BE2C (cell line): Measurements from ENCODE around the gene ICE2.

Experiments
- DNase-seq: peaks from one replicate; pipeline ENCODE4 v3.0.0-alpha.2; 2020
- H3K27me3 ChIP-seq: fragments of 250-450 bp; sonication (Bioruptor Pico); 2 replicates; pipeline ENCODE4 v1.5.1; 2020; ENCODE audit warnings: mild to moderate bottlenecking
- H3K36me3 ChIP-seq: fragments of 250-450 bp; sonication (Bioruptor Pico); 2 replicates; pipeline ENCODE4 v1.5.1; 2020; ENCODE audit warnings: mild to moderate bottlenecking
- H3K4me1 ChIP-seq: fragments of 250-450 bp; sonication (Bioruptor Pico); 2 replicates; pipeline ENCODE4 v1.5.1; 2020
- H3K4me3 ChIP-seq: 2 replicates; pipeline ENCODE4 v1.5.1; 2011; ENCODE audit warnings: low read depth, low read length
- H3K9me3 ChIP-seq: fragments of 250-450 bp; sonication (Bioruptor Pico); 2 replicates; pipeline ENCODE4 v1.5.1; 2020
- TF ChIP-seq, protein P1 (sequence below): IDR thresholded peaks from 2 replicates; pipeline ENCODE4 v1.5.1; 2012; ENCODE audit warnings: mild to moderate bottlenecking, low read depth, low read length

The ICE2 gene

DNA sequence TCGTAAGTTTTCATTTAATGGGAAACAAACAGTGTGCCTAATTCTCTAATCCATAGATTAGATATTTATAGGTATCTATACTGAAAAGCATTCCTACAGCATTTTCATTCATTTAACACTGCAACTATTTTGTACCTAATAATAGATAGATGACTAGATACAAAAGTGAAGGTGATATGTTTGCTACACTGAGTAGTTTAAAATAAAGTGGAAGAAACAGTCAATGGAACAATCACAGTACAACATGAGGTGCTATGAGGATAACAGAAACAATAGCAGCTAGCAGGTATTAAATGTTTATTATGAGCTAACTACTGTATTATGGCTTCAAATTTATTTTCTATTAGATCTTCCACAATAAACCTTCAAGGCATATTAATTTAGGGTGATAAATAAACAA, 50.0 kb downstream of the ICE2 start:
- peaks cover 9% of the 10 kb centered on the region for H3K36me3 ChIP-seq

DNA sequence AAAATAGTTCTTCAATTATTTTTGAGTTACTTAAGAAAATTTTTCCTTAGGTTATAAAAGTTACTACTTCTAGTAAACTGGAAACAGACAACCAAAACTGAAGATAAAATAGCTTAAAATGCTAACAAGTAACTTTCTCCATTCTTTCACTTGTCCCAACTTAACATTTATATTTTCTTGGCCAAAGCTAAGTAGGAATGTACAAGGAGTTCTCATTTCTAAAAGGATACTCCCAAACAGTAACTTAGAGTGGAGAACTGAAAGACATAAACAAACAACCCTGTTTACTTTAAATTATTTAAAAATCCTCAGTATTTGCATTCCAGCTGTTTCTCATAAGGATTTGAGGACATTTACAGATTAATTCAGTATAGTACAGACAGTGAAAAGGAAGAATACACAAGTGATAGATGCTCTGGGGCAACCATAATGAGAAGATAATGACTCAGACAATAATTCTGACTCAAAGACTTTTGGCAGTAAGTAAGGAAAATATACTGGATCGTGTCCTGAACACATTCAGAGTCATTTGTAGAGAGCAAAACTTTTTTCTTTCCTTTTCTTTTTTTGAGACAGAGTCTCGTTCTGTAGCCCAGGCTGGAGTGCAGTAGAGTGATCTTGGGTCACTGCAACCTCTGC, 52.0 kb downstream of the ICE2 start:
- no peak overlapping the region for H3K4me3 ChIP-seq
- TF ChIP-seq, protein P1, sequence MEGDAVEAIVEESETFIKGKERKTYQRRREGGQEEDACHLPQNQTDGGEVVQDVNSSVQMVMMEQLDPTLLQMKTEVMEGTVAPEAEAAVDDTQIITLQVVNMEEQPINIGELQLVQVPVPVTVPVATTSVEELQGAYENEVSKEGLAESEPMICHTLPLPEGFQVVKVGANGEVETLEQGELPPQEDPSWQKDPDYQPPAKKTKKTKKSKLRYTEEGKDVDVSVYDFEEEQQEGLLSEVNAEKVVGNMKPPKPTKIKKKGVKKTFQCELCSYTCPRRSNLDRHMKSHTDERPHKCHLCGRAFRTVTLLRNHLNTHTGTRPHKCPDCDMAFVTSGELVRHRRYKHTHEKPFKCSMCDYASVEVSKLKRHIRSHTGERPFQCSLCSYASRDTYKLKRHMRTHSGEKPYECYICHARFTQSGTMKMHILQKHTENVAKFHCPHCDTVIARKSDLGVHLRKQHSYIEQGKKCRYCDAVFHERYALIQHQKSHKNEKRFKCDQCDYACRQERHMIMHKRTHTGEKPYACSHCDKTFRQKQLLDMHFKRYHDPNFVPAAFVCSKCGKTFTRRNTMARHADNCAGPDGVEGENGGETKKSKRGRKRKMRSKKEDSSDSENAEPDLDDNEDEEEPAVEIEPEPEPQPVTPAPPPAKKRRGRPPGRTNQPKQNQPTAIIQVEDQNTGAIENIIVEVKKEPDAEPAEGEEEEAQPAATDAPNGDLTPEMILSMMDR: no peak
- H3K4me1 ChIP-seq: no peaks in the 10 kb centered on the region
- peaks cover 12% of the 10 kb centered on the region for H3K36me3 ChIP-seq
- no peaks in the 10 kb centered on the region for H3K27me3 ChIP-seq
- H3K9me3 ChIP-seq: no peaks in the 10 kb centered on the region
- DNase-seq: no peak

More for the DNA sequence above, 50.0 kb downstream of the ICE2 start:
- no peak overlapping the region for H3K4me3 ChIP-seq
- DNase-seq: no peak
- H3K4me1 ChIP-seq: peaks cover 4% of the 10 kb centered on the region
- no peaks in the 10 kb centered on the region for H3K27me3 ChIP-seq
- H3K9me3 ChIP-seq: no peaks in the 10 kb centered on the region
- TF ChIP-seq, protein P1: no peak

DNA sequence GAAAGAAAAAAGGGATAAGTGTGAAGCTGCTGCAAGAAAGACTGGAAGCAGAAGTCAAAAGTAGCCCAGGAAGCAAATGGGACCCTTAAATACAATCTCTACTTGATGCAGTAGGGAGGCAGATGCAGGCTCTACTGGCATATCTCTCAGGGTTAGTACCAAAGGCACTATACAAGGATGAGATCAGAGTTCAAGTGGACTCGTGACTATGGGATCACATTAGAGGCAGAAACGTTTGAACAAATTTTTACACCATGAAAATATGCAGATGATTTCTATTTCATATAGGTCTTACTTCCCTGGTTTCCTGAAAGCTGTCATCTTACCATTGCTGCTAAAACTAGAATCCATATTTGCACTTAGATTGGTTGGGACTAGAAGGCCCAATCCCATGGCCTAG, 53.5 kb downstream of the ICE2 start:
- H3K36me3 ChIP-seq: peaks cover 8% of the 10 kb centered on the region; the same call in 1 of the 2 replicates
- H3K9me3 ChIP-seq: no peaks in the 10 kb centered on the region
- no peaks in the 10 kb centered on the region for H3K27me3 ChIP-seq
- TF ChIP-seq, protein P1: no peak
- peaks cover under 1% of the 10 kb centered on the region; the same call in 1 of the 2 replicates for H3K4me1 ChIP-seq
- no peak for DNase-seq
- no peak overlapping the region for H3K4me3 ChIP-seq

DNA sequence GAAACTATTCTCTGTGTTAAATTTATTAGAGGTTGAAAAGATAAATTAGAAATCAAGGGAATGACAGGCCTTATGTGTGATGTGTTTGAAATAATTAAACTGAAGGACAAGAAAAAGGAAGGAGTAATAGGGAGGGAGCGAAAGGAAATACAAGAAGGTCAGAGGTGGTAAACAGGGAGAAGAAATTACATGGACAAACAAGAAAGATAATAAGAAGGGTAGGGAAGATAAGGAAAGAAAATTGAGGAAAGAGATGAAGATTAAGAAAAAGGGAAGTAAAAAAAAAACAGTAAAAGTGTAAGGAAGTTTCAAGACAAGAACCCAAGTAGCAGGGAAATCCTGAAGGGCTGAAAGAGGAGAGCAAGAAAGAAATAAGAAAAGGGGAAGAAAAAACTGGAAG, 54.9 kb downstream of the ICE2 start:
- Histone ChIP-seq H3K9me3 (no peaks in the 10 kb centered on the region), H3K27me3 (no peaks in the 10 kb centered on the region), H3K4me1 (peaks cover 4% of the 10 kb centered on the region; the same call in 1 of the 2 replicates), H3K36me3 (peaks cover 8% of the 10 kb centered on the region; the same call in 1 of the 2 replicates), H3K4me3 (no peak overlapping the region)
- TF ChIP-seq, protein P1: no peak
- no peak for DNase-seq

DNA sequence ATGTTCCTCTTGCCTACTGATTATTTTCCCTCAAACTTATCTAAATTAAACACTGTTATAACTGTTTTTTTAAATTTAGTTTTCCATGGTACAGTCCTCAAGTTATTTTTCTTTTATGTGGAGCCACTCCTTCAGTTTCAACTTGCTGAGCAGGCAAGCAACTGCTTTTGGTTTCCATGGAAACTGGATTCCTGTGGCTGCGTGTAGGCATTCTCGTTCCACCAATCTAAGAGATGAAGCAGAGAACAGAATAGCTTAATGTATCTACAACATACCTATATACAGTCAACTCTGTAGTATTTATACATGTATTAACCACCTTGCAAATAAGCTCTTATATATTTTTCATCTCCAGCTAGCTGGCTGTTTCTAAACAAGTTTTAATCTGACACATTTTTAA, 55.4 kb downstream of the ICE2 start:
- peaks cover 4% of the 10 kb centered on the region; the same call in 1 of the 2 replicates for H3K4me1 ChIP-seq
- TF ChIP-seq, protein P1: no peak

DNA sequence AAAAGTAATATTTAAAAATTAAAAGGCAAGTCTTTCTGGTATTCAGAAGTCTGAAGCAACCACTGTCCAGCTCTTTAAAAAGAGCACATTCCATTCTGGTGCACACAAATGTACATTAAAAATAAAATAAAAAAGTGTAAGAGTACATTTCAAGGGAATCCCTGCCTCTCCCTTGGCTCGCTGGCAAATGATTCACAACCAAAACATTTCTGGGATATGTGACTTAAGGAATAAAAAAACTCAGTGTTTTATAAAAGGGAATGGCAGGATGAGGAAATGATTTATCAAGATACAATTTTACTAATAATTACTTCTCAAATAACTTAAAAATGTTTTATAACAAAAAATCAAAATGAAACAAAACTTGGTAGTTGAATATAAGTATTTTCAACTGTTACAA, 57.4 kb downstream of the ICE2 start:
- no peak for DNase-seq
- no peak overlapping the region for H3K4me3 ChIP-seq
- no peaks in the 10 kb centered on the region for H3K27me3 ChIP-seq
- peaks cover 3% of the 10 kb centered on the region; the same call in 1 of the 2 replicates for H3K36me3 ChIP-seq
- no peaks in the 10 kb centered on the region for H3K9me3 ChIP-seq
- TF ChIP-seq, protein P1: no peak
- H3K4me1 ChIP-seq: peaks cover 4% of the 10 kb centered on the region; the same call in 1 of the 2 replicates

More for the DNA sequence above, 55.4 kb downstream of the ICE2 start:
- no peaks in the 10 kb centered on the region for H3K9me3 ChIP-seq
- peaks cover 8% of the 10 kb centered on the region; the same call in 1 of the 2 replicates for H3K36me3 ChIP-seq
- no peak for DNase-seq
- no peaks in the 10 kb centered on the region for H3K27me3 ChIP-seq
- no peak overlapping the region for H3K4me3 ChIP-seq
